ENCODE data around the gene SLC12A5.
"Not testable (repeated sequence)": the region's sequence is repeated elsewhere in the genome, so short reads cannot be mapped to it uniquely, and the experiment has no call there.

Gene SLC12A5

DNA sequence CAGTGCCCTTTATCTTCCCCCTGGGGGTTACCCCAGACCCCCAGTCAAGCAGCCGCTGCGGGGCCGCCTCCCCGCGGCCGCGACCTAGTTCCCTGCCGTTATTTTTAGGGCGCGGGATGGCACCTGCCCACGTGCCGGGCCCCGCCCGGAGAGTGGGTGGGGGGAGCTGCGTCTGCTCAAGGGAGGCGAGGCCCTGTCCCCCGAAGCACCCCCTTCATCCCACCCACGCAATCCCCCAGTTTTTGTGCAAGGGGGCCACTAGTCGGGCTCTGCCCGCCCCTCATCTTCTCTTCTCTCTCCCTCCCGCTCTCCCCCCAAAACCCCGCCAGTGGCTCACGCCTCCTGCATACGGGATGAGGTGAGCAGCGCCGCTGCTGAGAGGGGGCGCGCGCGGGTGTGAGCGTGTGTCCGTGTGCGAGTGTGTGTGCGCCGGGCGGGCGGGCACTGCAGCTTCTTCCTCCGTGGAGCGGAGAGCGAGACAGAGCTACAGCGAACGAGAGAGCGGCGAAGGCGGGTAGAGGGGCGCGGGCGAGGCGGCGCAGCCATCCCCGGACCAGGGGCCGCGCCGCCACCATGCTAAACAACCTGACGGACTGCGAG is at the start of gene SLC12A5:
Gene SLC12A5, plus strand, starts transcription at position 444 of the 600 bp plus-strand sequence. Its CDS starts 130 bp downstream, at position 574.
- no peak for DNase-seq

DNA sequence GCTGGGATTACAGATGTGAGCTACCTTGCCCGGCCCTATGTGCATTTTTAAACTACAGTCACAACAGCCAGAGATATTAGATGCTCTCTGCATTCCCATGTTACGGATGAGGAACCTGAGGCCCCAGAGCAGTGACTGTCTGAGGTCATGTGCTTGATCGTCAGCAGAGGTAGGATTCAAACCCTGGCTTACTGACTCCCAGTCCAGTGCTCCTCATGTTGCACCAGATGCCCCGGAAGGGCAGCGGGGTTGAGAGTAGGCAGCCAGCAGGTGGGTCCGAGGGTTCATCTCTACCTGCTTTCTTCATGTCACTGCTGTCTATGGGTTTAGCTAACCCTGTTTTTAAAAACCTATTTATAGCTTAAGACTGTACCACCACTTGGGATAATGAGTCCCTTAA is 47.8 kb upstream of the SLC12A5 start:
- no peak for DNase-seq

DNA sequence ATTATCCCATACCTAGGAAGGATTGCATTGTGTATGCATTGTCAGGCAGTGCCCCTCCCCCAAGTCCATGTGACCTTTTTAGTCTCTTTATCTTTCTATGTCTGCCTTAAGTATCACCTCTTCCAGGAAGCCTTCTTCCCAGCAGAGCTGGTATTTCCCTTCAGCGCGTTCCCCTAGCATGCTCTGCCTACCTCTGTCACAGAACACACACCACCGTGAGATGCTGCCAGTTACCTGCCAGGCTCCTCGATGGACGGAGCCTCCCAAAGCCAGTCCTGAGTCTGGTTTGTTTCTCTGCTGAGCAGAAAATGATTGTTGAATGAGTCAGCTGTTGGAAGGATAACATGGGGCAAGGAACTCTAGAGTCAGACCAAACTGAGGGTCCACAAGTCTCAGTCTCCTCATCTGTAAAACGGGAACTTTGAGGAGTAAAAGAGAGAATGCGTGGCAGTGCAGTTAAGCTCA is 45.7 kb upstream of the SLC12A5 start:
- DNase-seq: no peak

DNA sequence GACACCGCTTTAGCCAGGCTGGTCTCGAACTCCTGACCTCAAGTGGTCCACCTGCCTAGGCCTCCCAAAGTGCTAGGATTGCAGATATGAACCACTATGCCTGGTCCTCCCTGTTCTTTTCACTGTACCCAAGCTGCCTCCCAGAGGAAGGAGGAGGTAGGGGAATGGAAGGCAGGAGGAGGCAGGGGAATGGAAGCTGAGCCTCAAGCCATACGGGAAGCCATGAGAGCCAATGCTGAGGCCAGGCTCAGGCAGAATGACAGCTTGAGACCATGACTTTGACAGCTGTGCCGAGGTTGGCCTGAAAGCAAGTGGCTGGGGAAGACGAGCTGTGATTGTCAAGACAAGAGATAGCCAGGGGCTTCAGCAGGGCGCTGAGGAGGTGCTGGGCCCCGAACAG is 43.4 kb upstream of the SLC12A5 start:
- DNase-seq: no peak

DNA sequence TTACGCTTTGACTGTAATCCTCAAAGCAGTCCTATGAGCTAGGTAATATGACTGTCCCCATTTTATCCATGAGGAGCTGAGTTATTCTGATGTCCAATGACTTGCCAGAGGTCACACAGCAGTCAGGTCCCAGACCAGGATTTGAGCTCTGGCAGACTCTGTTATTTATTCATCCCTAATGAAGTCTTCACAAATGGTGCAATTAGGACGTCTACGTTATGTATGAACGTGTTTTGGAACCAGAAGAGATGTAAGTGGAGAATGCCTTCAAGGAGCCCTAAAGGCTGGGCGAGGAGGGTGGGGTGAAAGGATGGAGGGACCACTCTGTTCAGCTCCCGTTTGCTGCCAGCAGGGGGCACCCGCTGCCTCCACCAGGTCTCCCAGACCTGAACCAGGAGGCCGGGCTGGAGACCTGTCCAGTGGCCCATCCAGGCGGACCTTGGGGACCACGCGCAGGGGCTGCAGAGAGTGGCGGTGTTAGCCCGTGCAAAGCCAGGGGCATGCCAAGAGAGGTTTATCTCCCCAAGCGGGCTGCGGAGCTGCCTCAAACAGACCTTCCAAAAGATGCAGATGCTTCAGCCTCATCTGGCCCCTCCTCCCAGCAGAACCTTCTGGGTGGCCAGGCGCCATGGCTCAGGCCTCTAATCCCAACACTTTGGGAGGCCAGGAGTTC is 41.8 kb upstream of the SLC12A5 start:
- peak; percentile 73 to 76 for DNase-seq

DNA sequence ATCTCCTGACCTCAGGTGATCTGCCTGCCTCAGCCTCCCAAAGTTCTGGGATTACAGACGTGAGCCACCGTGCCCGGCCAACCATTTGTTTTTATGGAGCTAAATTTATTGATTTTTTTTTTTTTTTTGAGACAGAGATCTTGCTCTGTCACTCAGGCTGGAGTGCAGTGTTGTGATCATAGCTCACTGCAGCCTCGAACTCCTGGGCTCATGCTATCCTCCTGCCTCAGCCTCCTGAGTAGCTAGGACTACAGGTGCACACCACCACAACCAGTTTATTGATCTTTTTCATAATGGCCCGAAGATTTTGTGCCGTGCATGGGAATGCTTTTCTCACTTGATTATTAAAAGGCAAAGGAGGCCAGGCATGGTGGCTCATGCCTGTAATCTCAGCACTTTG is 40.2 kb upstream of the SLC12A5 start:
- not testable (repeated sequence) for DNase-seq

DNA sequence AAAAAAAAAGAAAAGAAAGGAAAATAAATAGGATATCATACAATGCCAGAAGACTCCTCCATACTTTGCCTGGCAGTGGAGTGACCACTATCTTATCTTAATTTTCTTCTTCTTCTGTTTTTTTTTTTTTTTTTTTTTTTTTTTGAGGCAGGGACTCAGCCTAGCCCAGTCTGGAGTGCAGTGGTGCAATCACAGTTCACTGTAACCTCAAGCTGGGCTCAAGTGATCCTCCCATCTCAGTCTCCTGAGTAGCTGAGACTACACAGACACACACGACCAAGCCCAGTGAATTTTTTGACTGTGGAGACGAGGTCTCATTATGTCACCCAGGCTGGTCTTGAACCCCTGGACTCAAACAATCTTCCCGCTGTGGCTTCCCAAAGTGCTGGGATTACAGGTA is 37.4 kb upstream of the SLC12A5 start:
- DNase-seq: no peak

DNA sequence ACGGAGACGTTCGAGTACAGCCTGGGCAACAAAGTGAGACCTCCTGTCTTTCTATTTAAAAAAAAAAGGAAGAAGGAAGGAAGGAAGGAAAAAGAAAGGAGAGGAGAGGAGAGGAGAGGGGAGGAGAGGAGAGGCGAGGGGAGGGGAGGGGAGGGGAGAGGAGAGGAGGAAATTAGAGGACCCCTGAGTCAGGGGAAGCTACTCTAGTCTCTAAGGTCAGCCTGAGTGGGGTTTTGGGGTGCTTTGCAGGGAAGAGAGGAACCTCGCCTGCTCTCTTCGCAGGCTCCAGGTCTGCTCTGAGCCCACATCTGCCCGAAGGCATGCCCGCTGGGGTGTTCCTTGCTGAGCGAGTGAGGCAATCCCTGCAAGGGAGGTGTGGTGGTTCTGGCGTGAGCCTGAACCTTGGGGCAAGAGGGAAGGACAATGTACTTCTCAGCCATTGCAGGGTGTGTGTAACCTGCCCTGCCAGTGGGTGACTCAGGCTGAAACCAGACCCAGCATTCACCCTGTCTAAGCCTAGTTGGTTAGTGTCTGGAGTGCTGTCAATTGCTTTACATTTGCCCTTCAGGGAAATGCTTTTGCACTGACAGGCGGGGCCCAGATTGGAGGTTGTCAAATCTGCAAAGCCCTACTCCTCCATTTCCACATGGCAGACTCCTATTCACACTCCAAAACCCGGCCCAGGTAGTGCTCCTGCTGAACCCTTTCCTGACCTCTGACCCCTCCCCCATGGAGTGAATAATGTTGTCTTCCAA is 35.6 kb upstream of the SLC12A5 start:
- peak in 1 of 2 donors; percentile 42 for DNase-seq

DNA sequence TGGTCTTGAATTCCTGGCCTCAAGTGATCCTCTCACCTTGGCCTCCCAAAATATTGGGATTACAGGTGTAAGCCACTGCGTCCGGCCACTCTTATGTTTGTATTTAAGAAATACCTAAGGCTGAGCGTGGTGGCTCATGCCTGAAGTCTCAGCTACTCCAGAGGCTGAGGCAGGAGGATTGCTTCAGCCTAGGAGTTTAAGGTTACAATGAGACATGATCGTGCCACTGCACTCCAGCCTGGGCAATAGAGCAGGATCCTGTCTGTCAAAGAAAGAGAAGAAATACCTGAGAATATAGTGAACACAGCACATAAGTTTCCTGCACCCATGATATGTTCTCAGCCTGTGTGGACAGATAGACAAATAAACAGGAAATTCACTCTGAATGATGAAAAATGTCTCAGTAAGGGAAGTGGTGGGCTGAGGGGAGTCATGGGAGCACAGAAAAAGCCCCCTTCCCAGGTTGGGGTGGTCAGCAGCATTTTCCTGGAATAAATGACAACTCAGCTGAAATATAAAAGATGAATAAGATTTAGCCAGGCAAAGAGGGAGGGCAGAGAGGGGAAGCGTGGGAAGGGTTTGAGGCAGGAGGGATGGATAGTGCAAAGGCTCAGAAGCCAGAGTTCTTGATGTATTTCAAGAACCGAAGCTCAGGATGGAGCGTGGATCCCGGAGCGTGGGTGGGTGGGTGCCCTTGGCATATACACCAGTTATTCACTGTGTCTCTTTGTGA is 34.1 kb upstream of the SLC12A5 start:
- no peak for DNase-seq

DNA sequence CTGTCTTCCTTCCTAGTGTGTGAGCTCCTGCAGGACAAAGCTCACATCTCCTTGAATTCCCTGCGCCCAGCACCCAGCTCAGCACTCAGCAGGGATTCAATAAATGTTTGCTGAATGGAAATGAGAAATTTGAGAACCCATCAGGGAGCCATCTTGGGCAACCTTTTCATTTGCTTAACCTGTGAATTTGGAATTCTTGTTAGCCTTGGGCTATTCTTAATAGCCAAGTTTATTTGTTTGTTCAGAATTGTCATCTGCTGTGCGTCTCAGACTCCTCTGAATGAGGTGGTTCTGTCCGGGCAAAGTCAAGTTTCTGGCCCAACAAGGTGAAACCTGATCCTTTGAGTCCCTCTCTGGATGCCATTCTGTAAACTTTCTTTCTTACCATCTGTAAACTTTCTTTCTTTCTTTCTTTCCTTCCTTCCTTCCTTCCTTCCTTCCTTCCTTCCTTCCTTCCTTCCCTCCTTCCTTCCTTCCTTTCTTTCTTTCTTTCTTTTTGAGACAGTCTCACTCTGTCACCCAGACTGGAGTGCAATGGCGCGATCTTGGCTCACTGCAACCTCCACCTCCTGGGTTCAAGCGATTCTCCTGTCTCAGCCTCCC is 33.4 kb upstream of the SLC12A5 start:
- DNase-seq: not testable (repeated sequence)

DNA sequence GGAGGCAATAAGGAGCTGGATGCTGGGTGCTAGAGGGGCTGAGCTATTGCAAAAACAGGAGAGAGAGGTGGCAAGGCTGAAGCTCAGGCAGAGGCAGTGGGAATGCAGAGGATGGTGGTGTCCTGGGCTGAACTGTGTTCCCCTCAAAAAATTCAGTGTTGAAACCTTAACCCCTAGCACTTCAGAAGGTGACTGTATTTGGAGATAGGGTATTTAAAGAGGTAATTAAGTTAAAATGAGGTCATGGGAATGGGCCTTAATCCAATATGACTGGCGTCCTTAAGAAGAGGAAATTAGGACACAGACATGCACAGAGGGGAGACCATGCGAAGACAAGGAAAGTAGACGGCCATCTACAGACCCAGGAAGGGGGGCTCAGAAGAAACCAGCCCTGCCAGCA is 31.8 kb upstream of the SLC12A5 start:
- no peak for DNase-seq

DNA sequence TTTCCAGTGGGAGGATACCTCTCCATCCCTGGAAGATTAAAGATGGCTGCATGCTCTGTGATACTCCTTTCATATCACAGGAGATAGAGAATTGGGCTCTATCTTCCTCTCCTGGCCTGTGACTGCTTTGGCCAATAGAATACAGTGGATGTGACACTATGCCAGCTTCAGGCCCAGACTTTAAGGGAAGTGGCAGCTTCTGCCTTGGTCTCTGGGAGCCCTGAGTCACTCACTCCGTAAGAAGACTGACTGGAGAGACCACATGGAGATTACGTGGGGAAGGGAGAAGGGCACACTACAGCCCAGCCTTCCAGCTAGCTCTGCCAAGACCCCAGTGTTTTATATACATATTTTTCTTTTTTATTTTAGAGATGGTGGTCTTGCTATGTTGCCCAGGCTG is 30.7 kb upstream of the SLC12A5 start:
- peak in 1 of 2 donors; percentile 61 for DNase-seq

DNA sequence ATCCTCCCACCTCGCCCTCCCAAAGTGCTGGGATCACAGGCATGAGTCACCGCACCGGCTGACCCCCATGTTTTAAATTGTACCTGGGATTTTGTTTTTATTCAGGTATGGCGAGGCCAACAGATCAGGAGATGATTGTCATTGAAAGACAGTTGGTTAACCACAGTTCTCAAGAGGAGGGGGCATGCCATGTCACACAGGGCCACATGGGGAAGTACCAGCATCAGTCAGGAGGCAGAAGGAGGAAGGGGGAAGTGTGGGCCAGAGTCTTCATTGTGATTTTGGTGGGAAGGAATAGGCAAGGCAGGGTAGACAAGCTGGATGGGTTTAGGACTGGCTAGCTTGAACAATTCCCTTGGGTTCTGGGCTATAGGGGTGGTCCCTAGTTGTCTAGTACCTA is 30.3 kb upstream of the SLC12A5 start:
- DNase-seq: peak; percentile 23 to 57

DNA sequence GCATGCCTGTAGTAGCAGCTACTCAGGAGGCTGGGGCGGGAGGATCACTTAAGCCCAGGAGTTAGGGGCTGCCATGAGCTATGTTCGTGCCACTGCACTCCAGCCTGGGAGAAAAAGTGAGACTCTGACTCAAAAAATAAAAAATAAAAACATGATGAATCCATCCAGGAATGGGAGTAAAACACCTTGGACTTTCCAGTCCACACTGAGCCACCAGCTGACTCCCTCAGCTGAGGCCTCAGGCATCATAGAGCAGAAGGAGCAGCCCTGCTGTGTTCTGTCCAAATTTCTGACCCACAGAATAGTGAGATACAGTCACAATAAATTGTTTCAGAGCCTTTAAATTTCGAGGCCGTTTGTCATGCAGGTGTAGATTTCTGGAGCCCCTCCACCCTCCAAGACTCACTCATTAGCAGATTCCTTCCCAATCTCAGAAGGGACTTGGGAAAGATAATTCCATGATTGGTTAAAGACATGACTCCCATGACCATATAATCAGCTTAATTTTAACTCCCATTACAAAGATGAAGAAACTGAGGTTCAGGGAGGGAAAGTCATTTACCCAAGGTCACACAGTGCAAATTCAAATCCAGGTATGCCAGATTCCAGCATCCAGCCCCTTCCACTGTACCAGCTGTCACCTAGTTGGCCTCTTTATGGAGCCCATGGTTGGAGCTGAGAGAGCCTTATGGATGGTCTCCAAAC is 29.3 kb upstream of the SLC12A5 start:
- DNase-seq: no peak

DNA sequence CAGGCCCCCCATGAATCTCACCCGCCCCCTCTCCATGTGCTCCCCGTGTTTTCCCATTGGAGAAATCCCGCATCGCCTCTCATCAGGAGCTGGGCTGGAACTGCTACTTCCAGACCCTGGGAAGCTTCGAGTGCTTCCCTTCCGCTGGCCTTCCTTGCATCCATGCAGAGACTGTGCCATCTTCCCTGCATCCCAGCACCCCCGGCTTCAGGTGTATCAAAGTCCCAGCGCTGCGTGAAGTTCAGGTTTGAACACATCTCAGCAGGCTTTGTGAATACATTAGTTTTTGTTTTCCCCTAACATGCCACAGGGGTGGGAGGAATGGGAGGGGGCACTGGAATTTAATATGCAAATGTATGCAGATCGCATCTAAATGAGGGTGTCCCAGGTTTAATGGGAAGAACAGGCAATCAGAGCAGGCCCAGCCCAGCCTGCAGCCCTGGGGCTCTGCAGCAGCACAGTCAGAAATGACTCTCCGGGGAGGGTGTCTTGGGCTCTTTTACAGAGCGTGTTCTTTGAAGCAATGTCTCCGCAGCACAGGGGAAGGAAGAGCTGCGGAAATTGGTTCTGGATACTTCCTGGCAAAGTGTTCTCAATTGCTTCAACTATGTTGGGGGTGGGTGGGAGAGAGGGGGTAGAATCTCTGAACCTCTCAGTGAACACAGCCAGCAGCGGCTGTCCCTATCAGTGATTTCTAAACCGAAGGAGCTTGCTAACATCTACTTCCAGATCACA is 28.6 kb upstream of the SLC12A5 start:
- no peak for DNase-seq

DNA sequence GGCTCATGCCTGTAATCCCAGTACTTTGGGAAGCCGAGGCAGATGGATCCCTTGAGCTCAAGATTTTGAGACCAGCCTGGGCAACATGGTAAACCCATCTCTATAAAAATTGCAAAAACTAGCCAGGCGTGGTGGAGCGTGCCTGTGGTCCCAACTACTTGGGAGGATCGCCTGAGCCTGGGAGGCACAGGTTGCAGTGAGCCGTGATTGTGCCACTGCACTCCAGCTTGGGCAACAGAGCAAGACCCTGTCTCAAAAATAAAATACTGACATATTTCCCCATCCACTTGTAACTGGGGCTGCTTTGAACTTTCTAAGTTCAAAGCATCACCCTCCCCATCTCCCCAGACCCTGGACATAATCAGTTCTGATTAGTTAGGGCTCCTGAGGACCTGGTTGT is 27.5 kb upstream of the SLC12A5 start:
- DNase-seq: no peak

DNA sequence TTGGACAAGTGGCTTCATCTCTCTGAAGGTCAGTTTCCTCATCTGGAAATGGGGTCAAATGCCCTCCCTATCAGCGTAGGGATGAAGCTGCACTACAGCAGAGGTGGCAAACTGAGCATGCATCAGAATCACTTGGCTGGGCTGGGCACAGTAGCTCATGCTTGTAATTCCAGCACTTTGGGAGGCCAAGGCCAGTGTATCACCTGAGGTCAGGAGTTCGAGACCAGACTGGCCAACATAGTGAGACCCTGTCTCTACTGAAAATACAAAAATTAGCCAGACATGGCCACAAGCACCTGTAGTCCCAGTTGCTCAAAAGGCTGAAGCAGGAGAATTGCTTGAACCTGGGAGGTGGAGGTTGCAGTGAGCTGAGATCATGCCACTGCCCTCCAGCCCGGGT is 27.0 kb upstream of the SLC12A5 start:
- no peak for DNase-seq

DNA sequence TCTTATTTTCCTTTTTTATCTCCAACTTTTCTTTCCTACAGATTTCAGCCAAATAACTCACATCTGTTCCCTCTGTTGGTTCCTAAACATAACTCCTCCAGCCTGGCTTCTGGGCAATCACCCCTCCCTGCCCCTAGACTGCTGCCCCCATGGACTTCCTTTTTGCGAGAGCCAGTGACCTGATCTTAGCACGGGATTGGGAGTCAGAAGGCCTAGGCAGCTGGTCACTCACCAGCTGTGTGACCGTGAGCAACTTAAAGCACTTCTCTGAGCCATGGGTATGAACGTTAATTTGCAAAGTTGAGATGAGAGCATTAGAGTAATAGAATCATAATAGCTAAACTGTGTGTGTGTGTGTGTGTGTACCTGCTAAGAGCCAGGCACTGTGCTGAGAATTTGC is 24.8 kb upstream of the SLC12A5 start:
- DNase-seq: peak in 1 of 2 donors; percentile 43

DNA sequence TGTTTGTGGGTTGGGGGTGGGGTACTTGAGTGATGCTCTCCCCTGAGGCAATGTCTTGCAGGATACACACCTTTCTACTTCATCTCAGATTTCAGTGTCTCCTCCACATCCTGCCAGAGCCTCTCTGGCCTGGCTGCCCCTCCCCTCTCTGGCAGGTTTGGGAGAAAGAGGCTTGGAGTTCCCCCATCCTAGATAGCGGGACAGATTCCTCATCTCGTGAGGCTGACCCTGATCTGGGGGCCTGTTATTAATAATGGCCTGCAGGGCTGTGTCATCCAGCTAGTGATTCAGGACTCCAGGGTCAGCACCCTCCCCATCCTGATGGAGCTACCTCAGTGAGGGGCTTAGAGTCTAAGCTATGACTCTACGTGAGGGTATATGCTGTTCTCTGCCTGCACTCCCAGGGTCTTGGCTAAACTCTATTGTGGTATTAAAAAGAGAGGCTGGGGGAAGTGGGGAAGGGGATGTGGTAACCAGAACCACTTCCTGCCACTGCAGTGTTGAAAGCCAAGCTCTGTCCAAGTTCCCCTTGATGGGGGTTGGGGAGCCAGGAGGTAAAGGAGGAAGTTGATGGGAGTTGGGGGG is 24.0 kb upstream of the SLC12A5 start:
- DNase-seq: peak; percentile 58 to 72

DNA sequence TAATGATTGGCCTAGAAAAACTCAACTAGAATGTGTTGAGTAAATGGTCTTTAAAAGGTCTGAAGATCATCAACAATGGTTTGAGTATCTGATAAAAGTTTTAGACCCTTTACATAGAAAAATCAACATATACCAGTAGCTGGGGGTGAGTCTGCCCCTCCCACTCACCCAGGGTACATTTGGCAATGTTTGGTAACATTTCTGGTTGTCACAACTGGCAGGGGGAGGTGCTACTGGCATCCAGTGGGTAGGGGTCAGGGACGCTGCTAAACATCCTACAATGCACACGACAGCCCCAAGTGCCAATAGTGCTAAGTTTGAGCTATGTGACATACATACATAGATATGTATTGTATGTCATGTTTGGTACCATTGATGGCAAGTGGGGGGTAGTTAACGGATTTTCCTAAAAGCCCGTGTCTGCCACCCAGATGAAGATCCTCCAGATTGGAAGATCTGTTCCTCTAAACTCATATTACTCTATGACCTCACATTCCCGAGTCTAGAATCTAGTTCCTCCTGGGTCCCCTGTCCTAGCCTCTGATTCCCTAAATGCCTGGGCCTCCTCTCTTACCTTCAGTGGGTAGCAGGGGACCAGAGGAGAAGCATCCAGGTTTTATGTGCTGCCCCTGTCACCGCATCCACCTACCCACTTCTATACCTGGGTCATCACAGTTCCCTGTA is 22.9 kb upstream of the SLC12A5 start:
- DNase-seq: no peak
